Neural cell (in vitro differentiated cells): ENCODE measurements around the gene SYCN. TPM values are rescaled to one million over a fixed set of nuclear protein-coding genes. Genes with fewer than 3 reads are reported as not detected.

Experiments
- H2AFZ ChIP-seq: fragments of 200-600, 300-800 bp; sonication (generic), shearing (Covaris generic); 2 replicates; pipeline ENCODE4 v1.6.0; 2014; ENCODE audit warnings: low read depth, mild to moderate bottlenecking, antibody characterized with exemption, low read length, moderate library complexity
- H3F3A ChIP-seq: fragments of 200-600 bp; shearing (Covaris generic); 2 replicates; pipeline ENCODE4 v1.6.1; 2016; ENCODE audit warnings: mild to moderate bottlenecking, moderate library complexity, mixed read lengths, antibody characterized with exemption, low read length; ENCODE audit not compliant: insufficient read depth, poor library complexity, severe bottlenecking
- H3K27ac ChIP-seq: fragments of 200-600, 300-800 bp; sonication (generic), shearing (Covaris generic); 2 replicates; pipeline ENCODE4 v1.5.1; 2014; ENCODE audit warnings: mild to moderate bottlenecking, low read length, moderate library complexity
- H3K27me3 ChIP-seq: fragments of 300-800, 200-600 bp; sonication (generic), shearing (Covaris generic); 2 replicates; pipeline ENCODE4 v1.6.0; 2014; ENCODE audit warnings: mild to moderate bottlenecking, low read depth, low read length, moderate library complexity; ENCODE audit not compliant: insufficient read depth
- H3K36me3 ChIP-seq: fragments of 300-800, 200-600 bp; sonication (generic), shearing (Covaris generic); 2 replicates; pipeline ENCODE4 v1.5.1; 2014; ENCODE audit warnings: mild to moderate bottlenecking, antibody characterized with exemption, low read length, moderate library complexity; ENCODE audit not compliant: insufficient read depth
- H3K4me2 ChIP-seq: fragments of 300-800, 200-600 bp; sonication (generic), shearing (Covaris generic); 2 replicates; pipeline ENCODE4 v1.6.0; 2014; ENCODE audit warnings: mild to moderate bottlenecking, low read length
- H3K4me3 ChIP-seq: fragments of 300-800, 200-600 bp; sonication (generic), shearing (Covaris generic); 2 replicates; pipeline ENCODE4 v1.5.1; 2014; ENCODE audit warnings: mild to moderate bottlenecking, low read length, moderate library complexity
- H3K79me2 ChIP-seq: fragments of 200-600 bp; shearing (Covaris generic); replicated peaks from 2 replicates; pipeline ENCODE4 v1.6.0; 2014; ENCODE audit warnings: mild to moderate bottlenecking, low read length, moderate library complexity; ENCODE audit not compliant: insufficient read depth
- H3K9ac ChIP-seq: fragments of 300-800, 200-600 bp; sonication (generic), shearing (Covaris generic); 2 replicates; pipeline ENCODE4 v1.6.1; 2016; ENCODE audit warnings: mild to moderate bottlenecking, low read length, mixed read lengths
- H3K9me2 ChIP-seq: fragments of 200-600 bp; shearing (Covaris generic); 2 replicates; pipeline ENCODE4 v1.6.1; 2016; ENCODE audit warnings: mild to moderate bottlenecking, low read length, mixed read lengths; ENCODE audit not compliant: insufficient read depth
- H3K9me3 ChIP-seq: fragments of 200-600, 300-800 bp; sonication (generic), shearing (Covaris generic); 2 replicates; pipeline ENCODE4 v1.6.1; 2016; ENCODE audit warnings: mild to moderate bottlenecking, mixed run types, low read length, moderate library complexity, mixed read lengths
- H4K20me1 ChIP-seq: fragments of 200-600 bp; shearing (Covaris generic); 2 replicates; pipeline ENCODE4 v1.6.1; 2016; ENCODE audit warnings: mild to moderate bottlenecking, mixed run types; ENCODE audit not compliant: insufficient read depth
- CTCF ChIP-seq: fragments of 450-650 bp; IDR thresholded peaks from 2 replicates; pipeline ENCODE4 v1.5.1; 2014; ENCODE audit warnings: antibody characterized with exemption, mild to moderate bottlenecking, moderate library complexity; ENCODE audit not compliant: poor library complexity, severe bottlenecking
- EP300 ChIP-seq: fragments of 450-650 bp; conservative IDR thresholded peaks from 2 replicates; pipeline ENCODE4 v1.6.1; 2014; ENCODE audit warnings: antibody characterized with exemption, mild to moderate bottlenecking, moderate library complexity; ENCODE audit not compliant: poor library complexity, severe bottlenecking
- EZH2 ChIP-seq: fragments of 200-600, 300-800 bp; shearing (Covaris generic), sonication (generic); IDR thresholded peaks from 2 replicates; pipeline ENCODE4 v1.6.1; 2014; ENCODE audit warnings: antibody characterized with exemption, low read length, borderline replicate concordance, mild to moderate bottlenecking; ENCODE audit not compliant: insufficient read depth, poor library complexity, severe bottlenecking
- MXI1 ChIP-seq: fragments of 450-650 bp; conservative IDR thresholded peaks from 2 replicates; pipeline ENCODE4 v1.6.1; 2014; ENCODE audit warnings: antibody characterized with exemption, mild to moderate bottlenecking; ENCODE audit not compliant: poor library complexity, severe bottlenecking
- POLR2AphosphoS5 ChIP-seq: IDR thresholded peaks from 2 replicates; pipeline ENCODE4 v1.6.1; 2012
- RAD21 ChIP-seq: fragments of 450-650 bp; conservative IDR thresholded peaks from 2 replicates; pipeline ENCODE4 v1.6.1; 2014; ENCODE audit warnings: antibody characterized with exemption, mild to moderate bottlenecking, moderate library complexity
- REST ChIP-seq: IDR thresholded peaks from 2 replicates; pipeline ENCODE4 v1.6.1; 2012; ENCODE audit warnings: borderline replicate concordance
- SMC3 ChIP-seq: fragments of 450-650 bp; conservative IDR thresholded peaks from 2 replicates; pipeline ENCODE4 v1.6.1; 2014; ENCODE audit warnings: antibody characterized with exemption, mild to moderate bottlenecking, moderate library complexity; ENCODE audit not compliant: poor library complexity
- TAF1 ChIP-seq: IDR thresholded peaks from 2 replicates; pipeline ENCODE4 v1.6.1; 2012; ENCODE audit warnings: low read depth
- polyA plus RNA-seq: library from polyadenylated mRNA; depleted of rRNA; stranded (reverse); fragments of >200 nt; gene quantifications from 2 replicates; pipeline ENCODE4 v1.2.3, GENCODE V29; 2014

SYCN gene
- polyA plus RNA-seq, 1 donor from 2014 or later: not detected

- H3K9me3 ChIP-seq: no peaks in the 10 kb centered on the region
- no peaks in the 10 kb centered on the region for H3K9me2 ChIP-seq
- no peak overlapping the region for H2AFZ ChIP-seq
- H3F3A ChIP-seq: no peaks in the 10 kb centered on the region
- TF ChIP-seq EP300: no peak
- TF ChIP-seq CTCF: no peak
- TF ChIP-seq POLR2AphosphoS5: no peak
- no peak for TF ChIP-seq EZH2
- no peak for TF ChIP-seq TAF1
- TF ChIP-seq MXI1: no peak
- TF ChIP-seq RAD21: no peak
- TF ChIP-seq SMC3: no peak
- no peak for TF ChIP-seq REST
- H3K79me2 ChIP-seq: no peaks in the 10 kb centered on the region
- no peaks in the 10 kb centered on the region for H4K20me1 ChIP-seq
- no peak overlapping the region for H3K9ac ChIP-seq
- no peaks in the 10 kb centered on the region for H3K36me3 ChIP-seq
- no peaks in the 10 kb centered on the region for H3K27me3 ChIP-seq
- H3K4me3 ChIP-seq: no peak overlapping the region
- no peak overlapping the region for H3K4me2 ChIP-seq
- H3K27ac ChIP-seq: no peak overlapping the region
Observed at GRCh38 chr19:39164289-39164688, 39.8 kb downstream of the SYCN start.

- H3K9me2 ChIP-seq: no peaks in the 10 kb centered on the region
- no peaks in the 10 kb centered on the region for H4K20me1 ChIP-seq
- H3K27me3 ChIP-seq: no peaks in the 10 kb centered on the region
- H3F3A ChIP-seq: no peaks in the 10 kb centered on the region
- H3K4me3 ChIP-seq: no peak overlapping the region
- no peaks in the 10 kb centered on the region for H3K36me3 ChIP-seq
- no peak overlapping the region for H3K4me2 ChIP-seq
- no peaks in the 10 kb centered on the region for H3K9me3 ChIP-seq
- H3K9ac ChIP-seq: no peak overlapping the region
- H3K79me2 ChIP-seq: no peaks in the 10 kb centered on the region
- TF ChIP-seq EZH2 (no peak), EP300 (no peak), TAF1 (no peak), REST (no peak), POLR2AphosphoS5 (no peak), SMC3 (no peak), RAD21 (no peak), CTCF (no peak), MXI1 (no peak)
- H2AFZ ChIP-seq: no peak overlapping the region
- H3K27ac ChIP-seq: no peak overlapping the region
Observed at GRCh38 chr19:39163621-39164020, 40.4 kb downstream of the SYCN start.
